ENCODE results near the gene ABI3BP.

ABI3BP gene

GRCh38 chr3:100868096-100868495, 125.1 kb downstream of the ABI3BP start:
- H3K9me3 Mint-ChIP-seq, result no peaks in the 10 kb centered on the region
- H3K36me3 Mint-ChIP-seq (ENCODE audit: low read depth), result no peaks in the 10 kb centered on the region
- no peaks in the 10 kb centered on the region for H3K4me1 Mint-ChIP-seq (ENCODE audit: low read depth)
- no peak overlapping the region for H3K27ac Mint-ChIP-seq
- H3K27me3 Mint-ChIP-seq (ENCODE audit: low read depth), result peaks cover 7% of the 10 kb centered on the region
- no peak overlapping the region for H3K4me3 Mint-ChIP-seq

- no peak overlapping the region for H3K27ac Mint-ChIP-seq
- no peaks in the 10 kb centered on the region for H3K9me3 Mint-ChIP-seq
- H3K36me3 Mint-ChIP-seq (ENCODE audit: low read depth), result no peaks in the 10 kb centered on the region
- H3K4me3 Mint-ChIP-seq, result no peak overlapping the region
- H3K27me3 Mint-ChIP-seq (ENCODE audit: low read depth), result peaks cover 7% of the 10 kb centered on the region
- no peaks in the 10 kb centered on the region for H3K4me1 Mint-ChIP-seq (ENCODE audit: low read depth)
These were observed 127.8 kb downstream of the ABI3BP start for GRCh38 chr3:100865442-100865841.

GRCh38 chr3:100864471-100865250, 128.6 kb downstream of the ABI3BP start:
- Mint-ChIP-seq H3K9me3 (no peaks in the 10 kb centered on the region), H3K27ac (no peak overlapping the region), H3K4me3 (no peak overlapping the region), H3K4me1 (ENCODE audit: low read depth) (no peaks in the 10 kb centered on the region), H3K27me3 (ENCODE audit: low read depth) (peaks cover 7% of the 10 kb centered on the region), H3K36me3 (ENCODE audit: low read depth) (no peaks in the 10 kb centered on the region)

GRCh38 chr3:100857863-100858262, 135.4 kb downstream of the ABI3BP start:
- H3K27me3 Mint-ChIP-seq (ENCODE audit: low read depth), result peaks cover 9% of the 10 kb centered on the region
- H3K9me3 Mint-ChIP-seq, result no peaks in the 10 kb centered on the region
- no peak overlapping the region for H3K27ac Mint-ChIP-seq
- H3K4me3 Mint-ChIP-seq, result no peak overlapping the region
- no peaks in the 10 kb centered on the region for H3K4me1 Mint-ChIP-seq (ENCODE audit: low read depth)
- H3K36me3 Mint-ChIP-seq (ENCODE audit: low read depth), result no peaks in the 10 kb centered on the region

GRCh38 chr3:100856821-100857220, 136.4 kb downstream of the ABI3BP start:
- no peak overlapping the region for H3K4me3 Mint-ChIP-seq
- H3K36me3 Mint-ChIP-seq (ENCODE audit: low read depth), result no peaks in the 10 kb centered on the region
- no peak overlapping the region for H3K27ac Mint-ChIP-seq
- H3K4me1 Mint-ChIP-seq (ENCODE audit: low read depth), result no peaks in the 10 kb centered on the region
- H3K27me3 Mint-ChIP-seq (ENCODE audit: low read depth), result peaks cover 9% of the 10 kb centered on the region
- no peaks in the 10 kb centered on the region for H3K9me3 Mint-ChIP-seq

- Mint-ChIP-seq H3K4me3 (no peak overlapping the region), H3K4me1 (ENCODE audit: low read depth) (no peaks in the 10 kb centered on the region), H3K9me3 (no peaks in the 10 kb centered on the region), H3K27ac (no peak overlapping the region), H3K36me3 (ENCODE audit: low read depth) (no peaks in the 10 kb centered on the region), H3K27me3 (ENCODE audit: low read depth) (peaks cover 9% of the 10 kb centered on the region)
These were observed 140.4 kb downstream of the ABI3BP start for GRCh38 chr3:100852840-100853239.

- Mint-ChIP-seq H3K9me3 (no peaks in the 10 kb centered on the region), H3K4me3 (no peak overlapping the region), H3K27me3 (ENCODE audit: low read depth) (peaks cover 3% of the 10 kb centered on the region), H3K36me3 (ENCODE audit: low read depth) (no peaks in the 10 kb centered on the region), H3K4me1 (ENCODE audit: low read depth) (no peaks in the 10 kb centered on the region), H3K27ac (no peak overlapping the region)
These were observed 142.5 kb downstream of the ABI3BP start for GRCh38 chr3:100850701-100851100.

- H3K27me3 Mint-ChIP-seq (ENCODE audit: low read depth), result no peaks in the 10 kb centered on the region
These were observed 143.1 kb downstream of the ABI3BP start for GRCh38 chr3:100850156-100850555.

GRCh38 chr3:100844063-100844936, 148.9 kb downstream of the ABI3BP start:
- no peaks in the 10 kb centered on the region for H3K36me3 Mint-ChIP-seq (ENCODE audit: low read depth)
- peaks cover 5% of the 10 kb centered on the region for H3K4me1 Mint-ChIP-seq (ENCODE audit: low read depth)
- no peaks in the 10 kb centered on the region for H3K9me3 Mint-ChIP-seq
- H3K4me3 Mint-ChIP-seq, result no peak overlapping the region
- H3K27ac Mint-ChIP-seq, result no peak overlapping the region
- H3K27me3 Mint-ChIP-seq (ENCODE audit: low read depth), result peaks cover 9% of the 10 kb centered on the region

More at GRCh38 chr3:100850156-100850555, 143.1 kb downstream of the ABI3BP start:
- Mint-ChIP-seq H3K9me3 (no peaks in the 10 kb centered on the region), H3K4me1 (ENCODE audit: low read depth) (no peaks in the 10 kb centered on the region), H3K27ac (no peak overlapping the region), H3K36me3 (ENCODE audit: low read depth) (no peaks in the 10 kb centered on the region), H3K4me3 (no peak overlapping the region)

- Mint-ChIP-seq H3K27me3 (ENCODE audit: low read depth) (peaks cover 20% of the 10 kb centered on the region), H3K27ac (no peak overlapping the region), H3K4me3 (no peak overlapping the region), H3K36me3 (ENCODE audit: low read depth) (no peaks in the 10 kb centered on the region), H3K4me1 (ENCODE audit: low read depth) (peaks cover 5% of the 10 kb centered on the region), H3K9me3 (no peaks in the 10 kb centered on the region)
These were observed 155.1 kb downstream of the ABI3BP start for GRCh38 chr3:100838157-100838556.

- Mint-ChIP-seq H3K4me1 (ENCODE audit: low read depth) (peaks cover 5% of the 10 kb centered on the region), H3K27ac (no peak overlapping the region), H3K4me3 (no peak overlapping the region), H3K9me3 (no peaks in the 10 kb centered on the region), H3K27me3 (ENCODE audit: low read depth) (peaks cover 20% of the 10 kb centered on the region), H3K36me3 (ENCODE audit: low read depth) (no peaks in the 10 kb centered on the region)
These were observed 156.6 kb downstream of the ABI3BP start for GRCh38 chr3:100836661-100837060.

- Mint-ChIP-seq H3K27me3 (ENCODE audit: low read depth) (peaks cover 12% of the 10 kb centered on the region), H3K4me1 (ENCODE audit: low read depth) (peaks cover 5% of the 10 kb centered on the region), H3K27ac (no peak overlapping the region), H3K36me3 (ENCODE audit: low read depth) (no peaks in the 10 kb centered on the region), H3K4me3 (no peak overlapping the region), H3K9me3 (no peaks in the 10 kb centered on the region)
These were observed 158.9 kb downstream of the ABI3BP start for GRCh38 chr3:100834332-100834731.

- Mint-ChIP-seq H3K9me3 (no peaks in the 10 kb centered on the region), H3K4me1 (ENCODE audit: low read depth) (peaks cover 5% of the 10 kb centered on the region), H3K4me3 (no peak overlapping the region), H3K27me3 (ENCODE audit: low read depth) (peaks cover 6% of the 10 kb centered on the region), H3K27ac (no peak overlapping the region), H3K36me3 (ENCODE audit: low read depth) (no peaks in the 10 kb centered on the region)
These were observed 159.7 kb downstream of the ABI3BP start for GRCh38 chr3:100833483-100833882.

- Mint-ChIP-seq H3K4me3 (no peak overlapping the region), H3K27me3 (ENCODE audit: low read depth) (no peaks in the 10 kb centered on the region), H3K4me1 (ENCODE audit: low read depth) (no peaks in the 10 kb centered on the region), H3K36me3 (ENCODE audit: low read depth) (no peaks in the 10 kb centered on the region), H3K27ac (no peak overlapping the region), H3K9me3 (no peaks in the 10 kb centered on the region)
These were observed 161.6 kb downstream of the ABI3BP start for GRCh38 chr3:100831629-100832028.

GRCh38 chr3:100830931-100831330, 162.3 kb downstream of the ABI3BP start:
- no peaks in the 10 kb centered on the region for H3K36me3 Mint-ChIP-seq (ENCODE audit: low read depth)
- H3K4me1 Mint-ChIP-seq (ENCODE audit: low read depth), result no peaks in the 10 kb centered on the region
- H3K9me3 Mint-ChIP-seq, result no peaks in the 10 kb centered on the region
- H3K4me3 Mint-ChIP-seq, result no peak overlapping the region
- no peaks in the 10 kb centered on the region for H3K27me3 Mint-ChIP-seq (ENCODE audit: low read depth)
- H3K27ac Mint-ChIP-seq, result no peak overlapping the region

Data from T-helper 1 cell treated with Interleukin-12 subunit alpha and Interleukin-12 subunit beta and Interleukin-4 antibody, amounts not matched to agents 30 μg/mL and 1 μg/mL, for 36 hours (primary cell).